ENCODE measurements around the gene DZIP1L. TPM values are rescaled to one million over a fixed set of nuclear protein-coding genes. Genes with fewer than 3 reads are reported as not detected.
"Not testable (repeated sequence)": the region's sequence is repeated elsewhere in the genome, so short reads cannot be mapped to it uniquely, and the experiment has no call there.

Gene DZIP1L
- total RNA-seq, 2 donors from 2014 or later = 10.2 to 18.7 TPM

GRCh38 chr3:138148503-138148902, 33.1 kb upstream of the DZIP1L start:
- H3K4me3 ChIP-seq = no peak overlapping the region
- H3K4me1 ChIP-seq (replicated peaks) = no peaks in the 10 kb centered on the region
- H3K27ac ChIP-seq = no peak overlapping the region
- no peaks in the 10 kb centered on the region for H3K36me3 ChIP-seq
- no peak for TF ChIP-seq POLR2A (IDR thresholded peaks at IDR 0.05)
- TF ChIP-seq CTCF (IDR thresholded peaks at IDR 0.05) = no peak
- TF ChIP-seq POLR2AphosphoS5 (IDR thresholded peaks at IDR 0.05) = no peak
- H3K9me3 ChIP-seq = no peaks in the 10 kb centered on the region
- no peaks in the 10 kb centered on the region for H3K27me3 ChIP-seq (replicated peaks; ENCODE audit: insufficient read depth)
- 71% methylated on average over 4 of the region's 4 CpGs for WGBS
- DNase-seq (ENCODE audit: low spot score) = no peak
- intact Hi-C loops (cut with DNase I) = no loop called here

GRCh38 chr3:138142181-138142580, 26.8 kb upstream of the DZIP1L start:
- H3K27me3 ChIP-seq (replicated peaks; ENCODE audit: insufficient read depth); H3K27ac ChIP-seq; H3K4me1 ChIP-seq (replicated peaks); DNase-seq (ENCODE audit: low spot score); H3K36me3 ChIP-seq; H3K4me3 ChIP-seq; intact Hi-C loops (cut with DNase I); H3K9me3 ChIP-seq: not testable (repeated sequence)
- WGBS = 87% methylated on average over 3 of the region's 3 CpGs

GRCh38 chr3:138140940-138141339, 25.5 kb upstream of the DZIP1L start:
- no peak for DNase-seq (ENCODE audit: low spot score)
- Histone ChIP-seq H3K27ac (no peak overlapping the region), H3K4me1 (replicated peaks) (no peaks in the 10 kb centered on the region), H3K36me3 (no peaks in the 10 kb centered on the region), H3K27me3 (replicated peaks; ENCODE audit: insufficient read depth) (no peaks in the 10 kb centered on the region), H3K4me3 (no peak overlapping the region), H3K9me3 (no peaks in the 10 kb centered on the region)
- intact Hi-C loops (cut with DNase I) = no loop called here
- TF ChIP-seq POLR2AphosphoS5 (IDR thresholded peaks at IDR 0.05) (no peak), CTCF (IDR thresholded peaks at IDR 0.05) (no peak), POLR2A (IDR thresholded peaks at IDR 0.05) (no peak)

GRCh38 chr3:138139691-138140090, 24.3 kb upstream of the DZIP1L start:
- Histone ChIP-seq H3K4me3 (no peak overlapping the region), H3K27me3 (replicated peaks; ENCODE audit: insufficient read depth) (no peaks in the 10 kb centered on the region), H3K36me3 (no peaks in the 10 kb centered on the region), H3K4me1 (replicated peaks) (no peaks in the 10 kb centered on the region), H3K9me3 (no peaks in the 10 kb centered on the region), H3K27ac (no peak overlapping the region)
- WGBS = 78% methylated on average over 2 of the region's 2 CpGs
- TF ChIP-seq POLR2A (IDR thresholded peaks at IDR 0.05) (no peak), POLR2AphosphoS5 (IDR thresholded peaks at IDR 0.05) (no peak), CTCF (IDR thresholded peaks at IDR 0.05) (no peak)
- DNase-seq (ENCODE audit: low spot score) = no peak
- intact Hi-C loops (cut with DNase I) = no loop called here

- DNase-seq (ENCODE audit: low spot score) = no peak
- Histone ChIP-seq H3K4me3 (no peak overlapping the region), H3K27ac (no peak overlapping the region), H3K36me3 (no peaks in the 10 kb centered on the region), H3K9me3 (no peaks in the 10 kb centered on the region), H3K27me3 (replicated peaks; ENCODE audit: insufficient read depth) (no peaks in the 10 kb centered on the region), H3K4me1 (replicated peaks) (no peaks in the 10 kb centered on the region)
- intact Hi-C loops (cut with DNase I) = no loop called here
- TF ChIP-seq POLR2A (IDR thresholded peaks at IDR 0.05) (no peak), CTCF (IDR thresholded peaks at IDR 0.05) (no peak), POLR2AphosphoS5 (IDR thresholded peaks at IDR 0.05) (no peak)
- WGBS = 77% methylated on average over 2 of the region's 2 CpGs
Observed at GRCh38 chr3:138137861-138138260, 22.5 kb upstream of the DZIP1L start.

Data from prostate gland (tissue), 2 donors.